ENCODE results near the gene SEPTIN5. TPM values are rescaled to one million over a fixed set of nuclear protein-coding genes. Genes with fewer than 3 reads are reported as not detected.

Gene SEPTIN5
- total and polyA plus RNA-seq, 9 of the 15 experiments (the other 6 are each of a cell fraction or from before 2014, with no cell fraction given) = 0.03 to 195 (median 119) TPM

- TF ChIP-seq NKRF (IDR thresholded peaks at IDR 0.05; ENCODE audit: borderline replicate concordance) (no peak), ZNF282 (CRISPR knock-in tag; IDR thresholded peaks at IDR 0.05) (no peak), ZNF668 (CRISPR knock-in tag; IDR thresholded peaks at IDR 0.05) (no peak), ZNF764 (CRISPR knock-in tag; IDR thresholded peaks at IDR 0.05; ENCODE audit: low read depth) (no peak), RBM34 (IDR thresholded peaks at IDR 0.05; ENCODE audit: borderline replicate concordance, insufficient read depth, low read length) (no peak), E2F1 (CRISPR knock-in tag; IDR thresholded peaks at IDR 0.05) (0 out of 2 replicates have a peak, but pooled peaks have one; percentile 42), ZNF561 (CRISPR knock-in tag; conservative IDR thresholded peaks at IDR 0.05) (no peak), PHF21A (IDR thresholded peaks at IDR 0.05; ENCODE audit: borderline replicate concordance, low read depth) (peak; percentile 33; the same call in 1 of the 2 replicates), RREB1 (CRISPR knock-in tag; IDR thresholded peaks at IDR 0.05) (no peak), KLF6 (CRISPR knock-in tag; IDR thresholded peaks at IDR 0.05; ENCODE audit: borderline replicate concordance) (no peak), GATAD2B (IDR thresholded peaks at IDR 0.05; ENCODE audit: borderline replicate concordance) (no peak), HMGXB4 (CRISPR knock-in tag; IDR thresholded peaks at IDR 0.05) (peak; percentile 46), ETS1 (conservative IDR thresholded peaks at IDR 0.05; ENCODE audit: control insufficient read depth, low read depth, low read length) (no peak), ZNF316 (IDR thresholded peaks at IDR 0.05) (peak; percentile 7; the same call in 1 of the 2 replicates)
Measured at GRCh38 chr22:19714312-19715187, at the start of gene SEPTIN5 (continued).
